ENCODE results near the gene FILIP1L.
"Not testable (repeated sequence)": the region's sequence is repeated elsewhere in the genome, so short reads cannot be mapped to it uniquely, and the experiment has no call there.

The FILIP1L gene

GRCh38 chr3:99841949-99842348, 272.4 kb downstream of the FILIP1L start:
- not testable (repeated sequence) for H2AK5ac ChIP-seq (ENCODE audit: low read length); H3K23ac ChIP-seq (ENCODE audit: low read length); H3K79me1 ChIP-seq (ENCODE audit: low read length); H3K36me3 ChIP-seq (ENCODE audit: control insufficient read depth in 1 of 2, insufficient read depth in 2 of 2, low read length in 2 of 2); H4K12ac ChIP-seq (ENCODE audit: low read depth, low read length); H4K8ac ChIP-seq (ENCODE audit: low read depth, low read length); H2BK120ac ChIP-seq (ENCODE audit: insufficient read depth, low read length, poor library complexity); H3K14ac ChIP-seq (ENCODE audit: low read length); H3K9ac ChIP-seq (ENCODE audit: low read length); H3K4ac ChIP-seq (ENCODE audit: low read depth, low read length); H2BK12ac ChIP-seq (ENCODE audit: low read length); H3K27ac ChIP-seq (ENCODE audit: low read depth, low read length); DNase-seq; H3K4me3 ChIP-seq (ENCODE audit: low read depth, low read length); H2BK5ac ChIP-seq (ENCODE audit: low read depth, low read length, poor library complexity); H3K4me1 ChIP-seq (ENCODE audit: control insufficient read depth in 1 of 2, insufficient read depth in 2 of 2, low read length in 2 of 2); H3K4me2 ChIP-seq (ENCODE audit: low read length); H3K79me2 ChIP-seq (ENCODE audit: control insufficient read depth, insufficient read depth, low read length, poor library complexity); H3K27me3 ChIP-seq (ENCODE audit: insufficient read depth, low read length); H2AFZ ChIP-seq (ENCODE audit: insufficient read depth, low read length, poor library complexity); H3K18ac ChIP-seq (ENCODE audit: low read length); H3K9me3 ChIP-seq (ENCODE audit: insufficient read depth, low read depth, low read length); H4K91ac ChIP-seq (ENCODE audit: low read depth, low read length)
- no CpG with 5 or more reads among the region's 4 CpGs for WGBS (ENCODE audit: extremely low coverage, insufficient coverage, insufficient read length)

DNA sequence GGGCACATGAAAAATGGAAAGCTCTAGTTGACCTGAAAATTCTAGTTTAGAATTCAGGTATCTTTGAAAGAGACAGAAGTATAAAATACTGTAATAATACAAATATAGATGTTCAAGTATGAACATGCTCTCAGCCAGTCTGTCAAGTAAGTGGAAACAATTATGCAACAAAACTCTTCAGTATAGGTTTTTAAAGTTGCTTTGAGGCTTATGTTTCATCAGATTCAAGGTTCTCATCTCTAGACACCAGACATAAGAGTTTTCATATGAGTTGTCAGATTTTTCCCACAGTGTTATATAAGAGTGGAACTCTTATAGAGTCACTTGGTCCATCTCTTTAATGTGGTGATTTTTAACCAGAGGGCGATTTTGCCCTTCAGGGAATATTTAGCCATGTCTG, 274.7 kb downstream of the FILIP1L start:
- H3K27me3 ChIP-seq (ENCODE audit: insufficient read depth, low read length) = no peaks in the 10 kb centered on the region
- no peaks in the 10 kb centered on the region for H3K9me3 ChIP-seq (ENCODE audit: insufficient read depth, low read depth, low read length)
- no peaks in the 10 kb centered on the region for H3K36me3 ChIP-seq (ENCODE audit: control insufficient read depth in 1 of 2, insufficient read depth in 2 of 2, low read length in 2 of 2)
- DNase-seq = no peak
- no peak overlapping the region for H4K8ac ChIP-seq (ENCODE audit: low read depth, low read length)
- WGBS (ENCODE audit: extremely low coverage, insufficient coverage, insufficient read length) = no CpG with 5 or more reads among the region's 1 CpG
- H2BK120ac ChIP-seq (ENCODE audit: insufficient read depth, low read length, poor library complexity) = no peak overlapping the region
- no peak overlapping the region for H3K18ac ChIP-seq (ENCODE audit: low read length)
- no peak overlapping the region for H2AFZ ChIP-seq (ENCODE audit: insufficient read depth, low read length, poor library complexity)
- H3K23ac ChIP-seq (ENCODE audit: low read length) = no peak overlapping the region
- no peak overlapping the region for H2AK5ac ChIP-seq (ENCODE audit: low read length)
- no peak overlapping the region for H3K4ac ChIP-seq (ENCODE audit: low read depth, low read length)
- no peak overlapping the region for H2BK5ac ChIP-seq (ENCODE audit: low read depth, low read length, poor library complexity)
- no peak overlapping the region for H3K4me3 ChIP-seq (ENCODE audit: low read depth, low read length)
- H3K79me1 ChIP-seq (ENCODE audit: low read length) = no peaks in the 10 kb centered on the region
- no peak overlapping the region for H4K91ac ChIP-seq (ENCODE audit: low read depth, low read length)
- no peak overlapping the region for H3K27ac ChIP-seq (ENCODE audit: low read depth, low read length)
- H3K9ac ChIP-seq (ENCODE audit: low read length) = no peak overlapping the region
- no peak overlapping the region for H4K12ac ChIP-seq (ENCODE audit: low read depth, low read length)
- no peak overlapping the region for H3K4me2 ChIP-seq (ENCODE audit: low read length)
- H3K14ac ChIP-seq (ENCODE audit: low read length) = no peak overlapping the region
- H3K4me1 ChIP-seq (ENCODE audit: control insufficient read depth in 1 of 2, insufficient read depth in 2 of 2, low read length in 2 of 2) = no peaks in the 10 kb centered on the region
- H2BK12ac ChIP-seq (ENCODE audit: low read length) = no peak overlapping the region
- H3K79me2 ChIP-seq (ENCODE audit: control insufficient read depth, insufficient read depth, low read length, poor library complexity) = no peaks in the 10 kb centered on the region

- Histone ChIP-seq H2BK120ac (ENCODE audit: insufficient read depth, low read length, poor library complexity) (no peak overlapping the region), H3K79me1 (ENCODE audit: low read length) (no peaks in the 10 kb centered on the region), H3K4ac (ENCODE audit: low read depth, low read length) (no peak overlapping the region), H3K27me3 (ENCODE audit: insufficient read depth, low read length) (no peaks in the 10 kb centered on the region), H4K12ac (ENCODE audit: low read depth, low read length) (no peak overlapping the region), H3K23ac (ENCODE audit: low read length) (no peak overlapping the region), H3K4me2 (ENCODE audit: low read length) (no peak overlapping the region), H3K9ac (ENCODE audit: low read length) (no peak overlapping the region), H3K4me3 (ENCODE audit: low read depth, low read length) (no peak overlapping the region), H4K8ac (ENCODE audit: low read depth, low read length) (no peak overlapping the region), H2AK5ac (ENCODE audit: low read length) (no peak overlapping the region), H3K27ac (ENCODE audit: low read depth, low read length) (no peak overlapping the region), H3K36me3 (ENCODE audit: control insufficient read depth in 1 of 2, insufficient read depth in 2 of 2, low read length in 2 of 2) (no peaks in the 10 kb centered on the region), H2AFZ (ENCODE audit: insufficient read depth, low read length, poor library complexity) (no peak overlapping the region), H4K91ac (ENCODE audit: low read depth, low read length) (no peak overlapping the region), H3K79me2 (ENCODE audit: control insufficient read depth, insufficient read depth, low read length, poor library complexity) (no peaks in the 10 kb centered on the region), H3K4me1 (ENCODE audit: control insufficient read depth in 1 of 2, insufficient read depth in 2 of 2, low read length in 2 of 2) (no peaks in the 10 kb centered on the region), H3K14ac (ENCODE audit: low read length) (no peak overlapping the region), H2BK5ac (ENCODE audit: low read depth, low read length, poor library complexity) (no peak overlapping the region), H3K9me3 (ENCODE audit: insufficient read depth, low read depth, low read length) (no peaks in the 10 kb centered on the region), H3K18ac (ENCODE audit: low read length) (no peak overlapping the region), H2BK12ac (ENCODE audit: low read length) (no peak overlapping the region)
- DNase-seq = no peak
Observed at GRCh38 chr3:99838755-99839154, 275.5 kb downstream of the FILIP1L start.

- Histone ChIP-seq H3K4ac (ENCODE audit: low read depth, low read length) (no peak overlapping the region), H4K8ac (ENCODE audit: low read depth, low read length) (no peak overlapping the region), H3K79me1 (ENCODE audit: low read length) (no peaks in the 10 kb centered on the region), H2AFZ (ENCODE audit: insufficient read depth, low read length, poor library complexity) (no peak overlapping the region), H3K4me2 (ENCODE audit: low read length) (no peak overlapping the region), H3K23ac (ENCODE audit: low read length) (no peak overlapping the region), H2BK12ac (ENCODE audit: low read length) (no peak overlapping the region), H2AK5ac (ENCODE audit: low read length) (no peak overlapping the region), H4K91ac (ENCODE audit: low read depth, low read length) (no peak overlapping the region), H3K27ac (ENCODE audit: low read depth, low read length) (no peak overlapping the region), H3K18ac (ENCODE audit: low read length) (no peak overlapping the region), H3K9me3 (ENCODE audit: insufficient read depth, low read depth, low read length) (no peaks in the 10 kb centered on the region), H2BK120ac (ENCODE audit: insufficient read depth, low read length, poor library complexity) (no peak overlapping the region), H3K79me2 (ENCODE audit: control insufficient read depth, insufficient read depth, low read length, poor library complexity) (no peaks in the 10 kb centered on the region), H3K27me3 (ENCODE audit: insufficient read depth, low read length) (no peaks in the 10 kb centered on the region), H3K9ac (ENCODE audit: low read length) (no peak overlapping the region), H2BK5ac (ENCODE audit: low read depth, low read length, poor library complexity) (no peak overlapping the region), H3K4me3 (ENCODE audit: low read depth, low read length) (no peak overlapping the region), H3K14ac (ENCODE audit: low read length) (no peak overlapping the region), H3K36me3 (ENCODE audit: control insufficient read depth in 1 of 2, insufficient read depth in 2 of 2, low read length in 2 of 2) (no peaks in the 10 kb centered on the region), H4K12ac (ENCODE audit: low read depth, low read length) (no peak overlapping the region), H3K4me1 (ENCODE audit: control insufficient read depth in 1 of 2, insufficient read depth in 2 of 2, low read length in 2 of 2) (no peaks in the 10 kb centered on the region)
- no peak for DNase-seq
- no CpG with 5 or more reads among the region's 1 CpG for WGBS (ENCODE audit: extremely low coverage, insufficient coverage, insufficient read length)
Observed at GRCh38 chr3:99837715-99838114, 276.6 kb downstream of the FILIP1L start.

GRCh38 chr3:99836681-99837080, 277.6 kb downstream of the FILIP1L start:
- no peaks in the 10 kb centered on the region for H3K9me3 ChIP-seq (ENCODE audit: insufficient read depth, low read depth, low read length)
- no peaks in the 10 kb centered on the region for H3K36me3 ChIP-seq (ENCODE audit: control insufficient read depth in 1 of 2, insufficient read depth in 2 of 2, low read length in 2 of 2)
- no peak overlapping the region for H3K27ac ChIP-seq (ENCODE audit: low read depth, low read length)
- no peak overlapping the region for H4K12ac ChIP-seq (ENCODE audit: low read depth, low read length)
- peak overlapping the region; percentile 58 for H3K23ac ChIP-seq (ENCODE audit: low read length)
- no peaks in the 10 kb centered on the region for H3K79me2 ChIP-seq (ENCODE audit: control insufficient read depth, insufficient read depth, low read length, poor library complexity)
- H3K4ac ChIP-seq (ENCODE audit: low read depth, low read length) = no peak overlapping the region
- no peaks in the 10 kb centered on the region for H3K79me1 ChIP-seq (ENCODE audit: low read length)
- H3K4me3 ChIP-seq (ENCODE audit: low read depth, low read length) = no peak overlapping the region
- no CpG with 5 or more reads among the region's 3 CpGs for WGBS (ENCODE audit: extremely low coverage, insufficient coverage, insufficient read length)
- H3K14ac ChIP-seq (ENCODE audit: low read length) = no peak overlapping the region
- H2BK120ac ChIP-seq (ENCODE audit: insufficient read depth, low read length, poor library complexity) = no peak overlapping the region
- no peak for DNase-seq
- H2BK12ac ChIP-seq (ENCODE audit: low read length) = no peak overlapping the region
- no peak overlapping the region for H2AK5ac ChIP-seq (ENCODE audit: low read length)
- H4K91ac ChIP-seq (ENCODE audit: low read depth, low read length) = no peak overlapping the region
- no peak overlapping the region for H2AFZ ChIP-seq (ENCODE audit: insufficient read depth, low read length, poor library complexity)
- H3K9ac ChIP-seq (ENCODE audit: low read length) = no peak overlapping the region
- no peak overlapping the region for H3K18ac ChIP-seq (ENCODE audit: low read length)
- H4K8ac ChIP-seq (ENCODE audit: low read depth, low read length) = no peak overlapping the region
- H2BK5ac ChIP-seq (ENCODE audit: low read depth, low read length, poor library complexity) = no peak overlapping the region
- H3K4me1 ChIP-seq (ENCODE audit: control insufficient read depth in 1 of 2, insufficient read depth in 2 of 2, low read length in 2 of 2) = no peaks in the 10 kb centered on the region
- no peak overlapping the region for H3K4me2 ChIP-seq (ENCODE audit: low read length)
- no peaks in the 10 kb centered on the region for H3K27me3 ChIP-seq (ENCODE audit: insufficient read depth, low read length)
